Vagina (tissue), 2 donors: ENCODE results near the gene RAD50. TPM values are rescaled to one million over a fixed set of nuclear protein-coding genes. Genes with fewer than 3 reads are reported as not detected.

Experiments used
- DNase-seq, 2 donors: peaks; one replicate each; pipeline ENCODE4 v3.0.0-alpha.2; 2017; ENCODE audit errors: extremely low spot score in 2 of 2
- H3K27ac ChIP-seq: fragments of 200-600 bp; sonication (generic); one replicate; pipeline ENCODE4 v1.5.1; 2019
- H3K27me3 ChIP-seq: fragments of 200-600 bp; sonication (generic); one replicate; pipeline ENCODE4 v1.5.1; 2019
- H3K36me3 ChIP-seq, 2 donors: fragments of 200-600 bp; sonication (generic); one replicate each; pipeline ENCODE4 v1.5.1; 2017 to 2019
- H3K4me1 ChIP-seq: fragments of 200-600 bp; sonication (generic); one replicate; pipeline ENCODE4 v1.5.1; 2019
- H3K4me3 ChIP-seq, 2 donors: fragments of 200-600 bp; sonication (generic); 1 replicate in 1 of 2; 2 replicates in 1 of 2; pipeline ENCODE4 v1.5.1; 2016 to 2019
- H3K9me3 ChIP-seq: fragments of 200-600 bp; sonication (generic); one replicate; pipeline ENCODE4 v1.5.1; 2019
- CTCF ChIP-seq, 3 experiments: fragments of 450-650 bp in 2 of 3; fragments of 200-600 bp in 1 of 3; sonication (generic) in 1 of 3; IDR thresholded peaks; one replicate each; pipeline ENCODE4 v1.5.1; 2017 to 2019; ENCODE audit warnings: antibody characterized with exemption in 3 of 3, mild to moderate bottlenecking in 2 of 3, moderate library complexity in 2 of 3
- POLR2A ChIP-seq, 2 donors: fragments of 450-650 bp; IDR thresholded peaks; one replicate each; pipeline ENCODE4 v1.6.1; 2017; ENCODE audit warnings: antibody characterized with exemption in 2 of 2, mild to moderate bottlenecking in 2 of 2, moderate library complexity in 2 of 2
- POLR2AphosphoS5 ChIP-seq, 2 donors: sonication (generic); formaldehyde crosslinking; IDR thresholded peaks; one replicate each; pipeline ENCODE4 v1.9.0; 2017; ENCODE audit warnings: antibody characterized with exemption in 2 of 2, mild to moderate bottlenecking in 2 of 2, low read depth in 1 of 2; ENCODE audit not compliant: insufficient read depth in 1 of 2
- intact Hi-C: fragments of 100-400 bp; cut with DNase I; formaldehyde crosslinking; loops from one replicate; pipeline ENCODE4 v1.15.1; 2023
- total RNA-seq: library from RNA; depleted of rRNA; stranded (reverse); fragments of >200 nt; gene quantifications from one replicate; pipeline ENCODE4 v1.2.3, GENCODE V29; 2016

Gene RAD50
- total RNA-seq, 1 donor from 2014 or later, result 29.0 TPM

- Histone ChIP-seq H3K27me3 (no peaks in the 10 kb centered on the region), H3K4me1 (no peaks in the 10 kb centered on the region), H3K4me3 (no peak overlapping the region), H3K9me3 (no peaks in the 10 kb centered on the region), H3K27ac (no peak overlapping the region), H3K36me3 (no peaks in the 10 kb centered on the region)
- TF ChIP-seq POLR2AphosphoS5 (IDR thresholded peaks at IDR 0.05; ENCODE audit: insufficient read depth in 1 of 2, low read depth in 1 of 2) (no peak), CTCF (IDR thresholded peaks at IDR 0.05) (peak; percentile 35 to 80 (median 79)), POLR2A (IDR thresholded peaks at IDR 0.05) (no peak)
- DNase-seq, result no peak
- intact Hi-C loops, result no loop called here
Measured at GRCh38 chr5:132526290-132526973, 30.3 kb upstream of the RAD50 start.

GRCh38 chr5:132526974-132527564 lies 29.7 kb upstream of the RAD50 start:
- no peak for DNase-seq

GRCh38 chr5:132528021-132528420 lies 28.8 kb upstream of the RAD50 start:
- TF ChIP-seq CTCF (IDR thresholded peaks at IDR 0.05) (no peak), POLR2A (IDR thresholded peaks at IDR 0.05) (no peak), POLR2AphosphoS5 (IDR thresholded peaks at IDR 0.05; ENCODE audit: insufficient read depth in 1 of 2, low read depth in 1 of 2) (no peak)
- no peak overlapping the region for H3K27ac ChIP-seq
- H3K9me3 ChIP-seq, result no peaks in the 10 kb centered on the region
- H3K4me1 ChIP-seq, result no peaks in the 10 kb centered on the region
- no peak for DNase-seq
- no peaks in the 10 kb centered on the region for H3K36me3 ChIP-seq
- H3K27me3 ChIP-seq, result no peaks in the 10 kb centered on the region
- H3K4me3 ChIP-seq, result no peak overlapping the region
- intact Hi-C loops, result no loop called here

More at GRCh38 chr5:132526974-132527564, 29.7 kb upstream of the RAD50 start:
- TF ChIP-seq POLR2AphosphoS5 (IDR thresholded peaks at IDR 0.05; ENCODE audit: insufficient read depth in 1 of 2, low read depth in 1 of 2) (no peak), CTCF (IDR thresholded peaks at IDR 0.05) (peak in 1 of 3 experiments; percentile 3)
- H3K36me3 ChIP-seq, result no peaks in the 10 kb centered on the region
- H3K27me3 ChIP-seq, result no peaks in the 10 kb centered on the region
- H3K9me3 ChIP-seq, result no peaks in the 10 kb centered on the region
- no peak overlapping the region for H3K27ac ChIP-seq
- intact Hi-C loops, result no loop called here
- no peak overlapping the region for H3K4me3 ChIP-seq
- H3K4me1 ChIP-seq, result no peaks in the 10 kb centered on the region

GRCh38 chr5:132528866-132529634 lies 27.7 kb upstream of the RAD50 start:
- H3K4me3 ChIP-seq, result no peak overlapping the region
- intact Hi-C loops, result no loop called here

GRCh38 chr5:132530946-132531345 lies 25.8 kb upstream of the RAD50 start:
- DNase-seq, result no peak
- no peak for TF ChIP-seq POLR2AphosphoS5 (IDR thresholded peaks at IDR 0.05; ENCODE audit: insufficient read depth in 1 of 2, low read depth in 1 of 2)
- TF ChIP-seq POLR2A (IDR thresholded peaks at IDR 0.05), result no peak
- TF ChIP-seq CTCF (IDR thresholded peaks at IDR 0.05), result no peak

More at GRCh38 chr5:132528866-132529634, 27.7 kb upstream of the RAD50 start:
- Histone ChIP-seq H3K36me3 (no peaks in the 10 kb centered on the region), H3K9me3 (no peaks in the 10 kb centered on the region), H3K27me3 (no peaks in the 10 kb centered on the region), H3K4me1 (no peaks in the 10 kb centered on the region), H3K27ac (no peak overlapping the region)
- TF ChIP-seq POLR2AphosphoS5 (IDR thresholded peaks at IDR 0.05; ENCODE audit: insufficient read depth in 1 of 2, low read depth in 1 of 2), result no peak
- DNase-seq, result no peak

More at GRCh38 chr5:132530946-132531345, 25.8 kb upstream of the RAD50 start:
- Histone ChIP-seq H3K36me3 (no peaks in the 10 kb centered on the region), H3K4me3 (no peak overlapping the region), H3K9me3 (no peaks in the 10 kb centered on the region), H3K27me3 (no peaks in the 10 kb centered on the region), H3K27ac (no peak overlapping the region), H3K4me1 (no peaks in the 10 kb centered on the region)
- intact Hi-C loops, result no loop called here
